Raji (cell line): ENCODE results near the gene AMD1.

Experiments
- POLR2A ChIP-seq: IDR thresholded peaks from 2 replicates; pipeline ENCODE4 v1.6.1; 2011; ENCODE audit warnings: low read depth, low read length, control low read depth; ENCODE audit not compliant: insufficient read depth

The AMD1 gene

DNA sequence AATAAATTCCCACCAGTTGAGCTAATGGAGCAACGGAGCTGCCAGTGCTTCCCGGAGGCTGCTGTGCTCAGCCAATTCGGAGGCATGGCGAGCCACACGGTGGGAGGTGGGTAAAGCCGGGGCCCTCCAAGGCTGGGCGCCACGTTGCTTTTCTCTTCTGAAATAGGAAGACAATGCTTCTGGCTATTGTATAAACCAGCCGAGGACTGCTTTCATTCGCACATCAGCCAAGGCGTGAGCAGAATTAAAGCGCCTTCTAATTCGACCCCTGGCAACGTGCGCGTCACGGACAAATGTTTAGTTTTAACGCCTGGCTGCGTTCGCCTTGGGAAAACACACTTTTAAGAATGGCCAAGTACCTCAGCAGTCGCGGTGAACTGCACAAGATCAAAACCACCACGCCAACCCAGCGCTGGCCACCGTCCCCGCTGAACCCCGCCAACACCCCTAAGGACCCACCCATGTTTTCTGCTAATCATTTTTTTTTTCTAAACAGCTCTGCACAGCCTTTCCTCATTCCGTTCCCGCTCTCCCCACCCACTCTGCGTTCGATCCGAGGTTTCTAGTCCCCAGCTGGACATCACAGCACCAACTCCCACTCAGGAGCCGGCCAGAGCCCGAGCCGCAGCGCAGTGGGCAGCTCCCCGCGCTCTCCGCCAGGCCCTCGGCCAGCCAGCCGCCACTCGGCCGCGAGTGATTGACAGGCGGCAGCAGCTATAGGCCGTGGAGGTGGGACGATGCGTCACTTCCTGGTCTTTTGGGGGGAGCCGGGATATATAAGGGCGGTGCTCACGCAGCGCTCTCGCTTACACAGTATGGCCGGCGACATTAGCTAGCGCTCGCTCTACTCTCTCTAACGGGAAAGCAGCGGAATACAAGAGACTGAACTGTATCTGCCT lies at the start of gene AMD1:
Gene AMD1 (plus strand): TSS at position 805 of the 899 bp plus-strand sequence. CDS start 321 bp downstream, outside the sequence.
- TF ChIP-seq POLR2A: peak; percentile 100

DNA sequence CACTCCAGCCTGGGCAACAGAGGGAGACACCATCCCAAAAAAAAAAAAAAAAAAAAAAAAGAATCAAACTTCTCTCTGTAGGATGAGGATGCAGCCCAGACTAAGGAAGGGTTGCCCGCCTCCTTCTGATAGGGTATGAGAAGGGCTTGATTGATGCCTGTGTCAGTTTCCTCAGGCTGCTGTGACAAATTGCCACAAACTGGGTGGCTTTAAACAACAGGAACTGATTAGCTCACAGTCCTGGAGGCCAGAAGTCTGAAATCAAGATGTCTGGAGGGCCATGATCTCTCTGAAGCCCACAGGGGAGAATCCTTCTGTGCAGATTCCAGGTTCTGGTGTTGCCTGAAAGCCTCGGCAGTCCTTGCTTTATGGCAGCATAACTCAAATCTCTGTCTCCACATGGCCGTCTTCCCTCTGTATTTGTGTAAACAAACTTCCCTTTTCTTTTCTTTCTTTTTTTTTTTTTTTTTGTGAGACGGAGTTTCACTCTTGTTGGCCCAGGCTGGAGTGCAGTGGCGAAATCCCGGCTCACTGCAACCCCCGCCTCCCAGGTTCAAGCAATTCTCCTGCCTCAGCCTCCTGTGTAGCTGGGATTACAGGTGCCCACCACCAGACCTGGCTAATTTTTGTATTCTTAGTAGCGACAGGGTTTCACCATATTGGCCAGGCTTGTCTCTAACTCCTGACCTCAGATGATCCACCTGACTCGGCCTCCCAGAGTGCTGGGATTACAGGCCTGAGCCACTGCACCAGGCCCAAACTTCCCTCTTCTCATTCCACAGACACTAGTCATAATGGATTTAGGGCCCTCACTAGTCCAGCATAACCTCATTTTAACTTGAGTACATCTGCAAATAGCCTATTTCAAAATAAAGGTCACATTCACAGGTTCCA lies 48.1 kb upstream of the AMD1 start:
- TF ChIP-seq POLR2A: no peak

DNA sequence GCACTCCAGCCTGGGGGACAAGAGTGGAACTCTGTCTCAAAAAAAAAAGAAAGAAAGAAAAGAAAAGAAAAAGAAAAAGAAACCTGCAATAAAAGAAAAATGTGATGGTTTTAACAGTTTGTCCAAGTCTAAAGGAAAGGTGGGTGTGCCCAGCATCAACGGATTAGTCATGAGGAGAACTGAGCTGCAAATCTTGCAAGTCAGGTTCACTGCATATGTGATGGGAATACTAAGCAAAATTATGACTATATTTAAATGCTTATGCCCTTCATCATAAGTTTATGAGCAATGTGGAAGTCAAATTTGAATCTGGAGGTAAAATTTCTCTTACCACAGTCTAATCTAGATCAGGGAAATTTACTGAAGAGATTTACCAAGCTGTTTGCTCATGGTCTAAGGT lies 46.2 kb upstream of the AMD1 start:
- no peak for TF ChIP-seq POLR2A

DNA sequence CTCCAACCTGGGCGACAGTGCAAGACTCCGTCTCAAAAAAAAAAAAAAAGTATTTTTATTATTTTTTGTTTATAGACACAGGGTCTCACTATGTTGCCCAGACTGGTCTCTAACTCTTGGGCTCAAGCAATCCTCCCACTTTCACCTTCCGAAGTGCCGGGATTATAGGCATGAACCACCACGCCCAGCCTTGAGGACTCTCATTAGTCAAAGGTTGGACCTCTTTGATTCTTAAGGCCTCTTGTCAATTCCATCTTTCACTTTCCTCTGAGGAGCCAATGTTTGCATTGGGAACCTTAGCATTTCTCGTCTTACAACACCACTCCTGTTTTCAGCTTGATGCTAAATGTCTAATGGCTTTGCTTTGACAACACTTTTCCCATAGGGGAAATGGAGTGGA lies 43.2 kb upstream of the AMD1 start:
- no peak for TF ChIP-seq POLR2A

DNA sequence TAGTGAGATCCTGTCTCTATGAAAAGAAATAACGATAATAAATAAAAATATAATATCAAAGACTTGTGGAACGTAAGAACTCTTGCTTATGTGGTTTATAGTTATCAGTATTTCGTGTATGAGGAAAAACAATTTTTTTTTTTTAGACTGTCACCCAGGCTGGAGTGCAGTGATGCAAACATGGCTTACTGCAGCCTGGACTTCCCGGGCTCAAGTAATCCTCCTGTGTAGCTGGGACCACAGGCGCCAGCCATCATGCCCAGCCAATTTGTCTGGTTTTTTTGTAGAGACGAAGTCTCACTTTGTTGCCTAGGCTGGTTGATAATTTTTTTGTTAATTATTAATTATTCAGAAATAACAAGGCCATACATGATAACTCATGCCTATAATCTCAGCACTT lies 40.8 kb upstream of the AMD1 start:
- TF ChIP-seq POLR2A: no peak

DNA sequence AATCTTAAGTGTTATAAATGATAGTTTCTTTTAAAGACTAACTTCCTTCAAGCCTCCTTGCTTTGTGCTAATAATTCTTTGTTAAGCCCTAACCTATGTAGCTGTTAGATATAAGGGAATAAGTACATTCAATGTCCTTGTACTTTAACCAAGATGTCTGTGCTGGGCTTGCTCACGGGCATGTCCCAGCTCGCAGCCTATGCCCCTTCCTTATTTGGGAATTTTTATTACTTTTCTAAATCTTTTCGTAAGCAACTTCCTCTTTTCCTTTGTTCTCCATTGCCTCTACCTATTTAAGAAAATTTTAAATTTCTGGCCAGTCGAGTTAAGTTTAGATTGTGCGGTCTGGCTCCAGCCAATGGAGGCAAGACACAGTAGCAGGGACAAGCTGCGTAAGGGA lies 33.3 kb upstream of the AMD1 start:
- TF ChIP-seq POLR2A: no peak

DNA sequence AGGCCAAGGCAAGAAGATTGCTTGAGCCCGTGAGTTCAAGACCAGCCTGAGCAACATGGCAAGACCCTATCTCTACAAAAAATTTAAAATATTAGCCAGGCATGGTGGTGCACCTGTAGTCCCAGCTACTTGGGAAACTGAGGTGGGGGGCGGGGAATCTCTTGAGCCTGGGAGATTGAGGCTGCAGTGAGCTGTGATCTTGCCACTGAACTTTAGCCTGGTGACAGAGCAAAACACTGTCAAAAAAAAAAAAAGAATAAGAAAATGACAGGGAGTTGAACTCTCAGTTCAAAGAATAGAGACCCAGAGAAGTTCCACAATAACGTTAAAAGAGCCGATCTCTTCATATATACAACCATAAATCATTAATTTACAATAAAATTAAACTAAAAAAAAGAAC lies 24.8 kb upstream of the AMD1 start:
- TF ChIP-seq POLR2A: no peak

DNA sequence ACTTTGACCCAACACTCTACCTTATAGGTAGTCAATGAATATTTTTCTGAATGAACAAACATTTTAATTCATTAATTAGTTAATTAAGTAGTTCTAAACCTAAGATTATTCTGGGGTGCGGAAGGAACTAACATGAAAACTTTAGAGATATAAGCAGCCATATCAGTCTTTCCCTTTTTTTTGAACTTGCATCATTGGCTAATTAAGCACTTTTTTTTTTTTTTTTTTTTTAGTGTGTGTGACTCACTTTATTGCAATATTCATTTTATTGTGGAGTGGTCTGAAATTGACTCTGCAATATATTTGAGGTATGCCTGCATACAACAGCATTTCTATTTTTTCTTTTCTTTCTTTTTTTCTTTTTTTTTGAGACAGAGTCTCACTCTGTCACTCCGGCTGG lies 21.8 kb upstream of the AMD1 start:
- TF ChIP-seq POLR2A: no peak

DNA sequence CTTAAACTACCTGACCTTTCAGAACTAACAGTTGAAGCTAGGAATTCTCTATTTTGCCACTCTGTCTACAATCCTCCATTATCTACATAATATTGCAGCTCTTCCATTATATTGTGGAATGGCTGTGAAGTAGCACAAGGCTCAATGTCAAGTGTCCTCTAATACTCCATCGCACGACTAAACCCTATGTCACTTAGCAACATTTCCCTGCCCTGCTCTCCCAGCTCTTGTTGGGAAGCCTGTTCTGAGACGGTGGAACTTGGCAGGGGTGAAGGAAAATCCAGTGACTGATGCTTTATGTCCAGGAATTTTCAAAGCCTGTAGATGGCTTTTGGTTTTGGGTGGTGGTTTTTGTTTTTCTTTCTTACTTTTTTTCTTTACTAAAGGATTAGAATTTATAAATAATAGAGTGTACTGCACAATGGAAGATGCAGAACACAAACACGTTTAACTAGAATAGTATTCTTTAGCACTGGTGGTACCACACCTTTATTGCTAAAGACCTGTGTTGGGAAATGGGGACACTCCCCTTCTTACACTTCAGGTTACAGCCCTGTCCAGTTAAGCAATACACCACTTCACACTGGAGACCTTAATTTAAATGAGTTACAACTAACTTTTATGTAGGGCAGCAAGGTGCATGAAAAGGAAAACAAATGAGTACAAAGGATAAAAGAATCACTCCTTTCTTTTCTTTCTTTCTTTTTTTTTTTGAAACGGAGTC lies 20.7 kb upstream of the AMD1 start:
- no peak for TF ChIP-seq POLR2A

DNA sequence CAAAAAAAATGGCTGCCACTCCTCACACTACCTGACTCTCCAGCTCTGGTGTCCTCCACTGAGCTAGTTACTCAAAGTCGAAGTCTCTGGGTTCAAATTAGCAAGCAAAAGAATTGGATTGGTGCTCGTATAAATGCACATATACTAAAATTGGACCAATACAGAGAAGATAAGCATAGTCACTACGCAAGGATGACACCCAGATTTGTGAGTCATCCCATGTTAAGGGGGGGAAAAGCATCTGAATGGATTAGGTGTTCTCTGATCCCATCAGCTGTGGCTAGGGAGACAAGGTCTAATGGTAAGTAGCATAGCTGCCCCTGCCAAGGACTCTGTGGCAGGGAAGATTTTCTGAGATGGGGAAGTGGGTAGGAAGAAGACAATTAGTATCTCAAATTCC lies 18.3 kb upstream of the AMD1 start:
- no peak for TF ChIP-seq POLR2A

DNA sequence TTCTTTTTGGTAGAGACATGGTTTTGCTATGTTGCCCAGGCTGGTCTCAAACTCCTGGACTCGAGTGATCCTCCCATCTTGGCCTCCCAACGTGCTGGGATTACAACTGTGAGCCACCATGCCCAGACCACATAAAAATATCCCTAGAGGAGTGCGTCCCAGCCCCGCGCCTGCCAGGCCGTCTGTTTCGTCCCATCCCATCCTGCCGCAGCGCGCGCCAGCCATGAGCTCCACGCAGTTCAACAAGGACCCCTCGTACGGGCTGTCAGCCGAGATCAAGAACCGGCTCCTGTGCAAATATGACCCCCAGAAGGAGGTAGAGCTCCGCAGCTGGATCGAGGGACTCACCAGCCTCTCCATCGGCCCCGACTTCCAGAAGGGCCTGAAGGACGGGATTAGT lies 16.6 kb upstream of the AMD1 start:
- no peak for TF ChIP-seq POLR2A

DNA sequence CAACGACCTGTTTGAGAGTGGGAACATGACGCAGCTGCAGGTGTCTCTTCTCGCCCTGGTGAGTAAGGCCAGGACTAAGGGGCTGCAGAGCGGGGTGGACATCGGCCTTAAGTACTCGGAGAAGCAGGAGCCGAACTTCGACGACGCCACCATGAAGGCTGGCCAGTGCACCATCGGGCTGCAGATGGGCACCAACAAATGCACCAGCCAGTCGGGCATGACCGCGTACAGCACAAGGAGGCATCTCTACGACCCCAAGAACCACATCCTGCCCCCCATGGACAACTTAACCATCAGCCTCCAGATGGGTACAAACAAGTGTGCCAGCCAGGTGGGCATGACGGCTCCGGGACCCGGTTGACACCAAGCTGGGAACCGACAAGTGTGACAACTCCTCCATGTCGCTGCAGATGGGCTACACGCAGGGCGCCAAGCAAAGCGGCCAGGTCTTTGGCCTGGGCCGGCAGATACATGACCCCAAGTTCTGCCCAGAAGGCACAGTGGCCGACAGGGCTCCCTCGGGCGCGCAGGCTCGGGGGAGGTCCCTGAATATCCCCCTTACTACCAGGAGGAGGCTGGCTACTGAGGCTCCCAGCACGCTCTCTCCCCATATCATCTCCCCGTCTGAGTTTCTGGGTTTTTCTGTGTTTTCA lies 15.9 kb upstream of the AMD1 start:
- no peak for TF ChIP-seq POLR2A

DNA sequence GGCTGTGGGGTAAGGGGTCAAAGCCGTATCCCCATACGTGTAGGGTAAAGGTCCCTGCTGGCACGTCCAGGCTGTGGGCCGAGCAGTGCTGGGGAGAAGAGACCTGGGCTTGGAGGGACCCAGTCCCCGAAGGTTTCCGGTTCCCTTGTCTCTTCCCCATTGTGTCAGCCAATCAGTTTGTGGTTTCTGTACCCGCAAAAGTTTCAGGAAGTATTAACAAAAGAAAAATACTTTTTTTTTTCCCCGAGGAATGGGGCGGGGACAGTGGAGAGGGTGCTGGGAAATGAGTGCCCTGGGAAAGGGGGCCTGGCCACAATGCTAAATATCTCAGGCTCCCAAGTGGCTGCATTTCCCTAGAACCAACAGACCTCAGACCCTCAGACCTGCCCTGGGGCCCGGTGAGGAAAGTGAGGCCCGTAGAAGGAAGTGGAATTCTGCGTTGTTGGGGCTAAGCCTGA lies 15.2 kb upstream of the AMD1 start:
- no peak for TF ChIP-seq POLR2A

DNA sequence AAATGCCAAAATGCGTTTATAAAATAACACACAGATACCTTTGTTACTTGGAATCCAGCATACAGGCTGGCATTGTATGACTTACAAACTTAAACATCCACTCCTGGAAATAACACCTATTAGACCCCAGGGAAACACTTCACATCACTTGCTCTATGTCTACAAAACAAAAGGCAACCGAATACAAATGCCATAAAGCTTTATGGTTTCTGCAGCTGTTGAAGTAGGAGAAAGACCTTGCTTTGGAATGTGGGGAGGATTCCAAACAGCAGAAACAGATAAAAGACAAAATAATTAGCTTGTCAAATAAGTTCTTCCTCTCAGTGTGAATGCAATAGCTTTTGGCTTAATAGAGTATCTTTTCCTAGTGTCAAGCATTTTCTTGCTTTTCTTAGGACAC lies 9.8 kb upstream of the AMD1 start:
- no peak for TF ChIP-seq POLR2A
